ENCODE results near the gene ARHGEF38.

- TF ChIP-seq, protein P1, sequence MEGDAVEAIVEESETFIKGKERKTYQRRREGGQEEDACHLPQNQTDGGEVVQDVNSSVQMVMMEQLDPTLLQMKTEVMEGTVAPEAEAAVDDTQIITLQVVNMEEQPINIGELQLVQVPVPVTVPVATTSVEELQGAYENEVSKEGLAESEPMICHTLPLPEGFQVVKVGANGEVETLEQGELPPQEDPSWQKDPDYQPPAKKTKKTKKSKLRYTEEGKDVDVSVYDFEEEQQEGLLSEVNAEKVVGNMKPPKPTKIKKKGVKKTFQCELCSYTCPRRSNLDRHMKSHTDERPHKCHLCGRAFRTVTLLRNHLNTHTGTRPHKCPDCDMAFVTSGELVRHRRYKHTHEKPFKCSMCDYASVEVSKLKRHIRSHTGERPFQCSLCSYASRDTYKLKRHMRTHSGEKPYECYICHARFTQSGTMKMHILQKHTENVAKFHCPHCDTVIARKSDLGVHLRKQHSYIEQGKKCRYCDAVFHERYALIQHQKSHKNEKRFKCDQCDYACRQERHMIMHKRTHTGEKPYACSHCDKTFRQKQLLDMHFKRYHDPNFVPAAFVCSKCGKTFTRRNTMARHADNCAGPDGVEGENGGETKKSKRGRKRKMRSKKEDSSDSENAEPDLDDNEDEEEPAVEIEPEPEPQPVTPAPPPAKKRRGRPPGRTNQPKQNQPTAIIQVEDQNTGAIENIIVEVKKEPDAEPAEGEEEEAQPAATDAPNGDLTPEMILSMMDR (IDR thresholded peaks at IDR 0.05; ENCODE audit: low read length) = no peak
- TF ChIP-seq EZH2 (IDR thresholded peaks at IDR 0.05; ENCODE audit: borderline replicate concordance, low read length) = no peak
Observed at GRCh38 chr4:105651884-105652283, 99.5 kb downstream of the ARHGEF38 start.

Data from OCI-LY1 (cell line).